Osteoblast (primary cell): ENCODE data around the gene NKAIN2. TPM values are rescaled to one million over a fixed set of nuclear protein-coding genes. Genes with fewer than 3 reads are reported as not detected.

Experiments used
- DNase-seq: peaks from one replicate; pipeline ENCODE4 v3.0.0; 2011; ENCODE audit warnings: low spot score, mixed read lengths; ENCODE audit not compliant: insufficient read length; ENCODE audit errors: missing footprints
- H2AFZ ChIP-seq: 2 replicates; pipeline ENCODE4 v1.6.0; 2011; ENCODE audit warnings: mild to moderate bottlenecking, low read length
- H3K27ac ChIP-seq: 2 replicates; pipeline ENCODE4 v1.5.1; 2011; ENCODE audit warnings: mild to moderate bottlenecking, low read depth, low read length, moderate library complexity
- H3K27me3 ChIP-seq: 2 replicates; pipeline ENCODE4 v1.6.0; 2012; ENCODE audit warnings: mild to moderate bottlenecking, control low read depth, inconsistent platforms, low read length, moderate library complexity; ENCODE audit not compliant: insufficient read depth
- H3K36me3 ChIP-seq: 2 replicates; pipeline ENCODE4 v1.5.1; 2011; ENCODE audit warnings: mild to moderate bottlenecking, low read length, control low read depth, moderate library complexity; ENCODE audit not compliant: insufficient read depth
- H3K4me1 ChIP-seq: 2 replicates; pipeline ENCODE4 v1.5.1; 2011; ENCODE audit warnings: mild to moderate bottlenecking, low read length, control low read depth, moderate library complexity; ENCODE audit not compliant: insufficient read depth
- H3K4me2 ChIP-seq: 2 replicates; pipeline ENCODE4 v1.6.0; 2011; ENCODE audit warnings: mild to moderate bottlenecking, low read length; ENCODE audit not compliant: insufficient read depth
- H3K4me3 ChIP-seq: fragments of 200-600 bp; sonication (generic); 3 replicates; pipeline ENCODE4 v1.5.1; 2012; ENCODE audit warnings: mild to moderate bottlenecking, low read length, inconsistent platforms; ENCODE audit not compliant: insufficient read depth
- H3K79me2 ChIP-seq: 2 replicates; pipeline ENCODE4 v1.6.0; 2012; ENCODE audit warnings: mild to moderate bottlenecking, low read length, control low read depth, inconsistent platforms; ENCODE audit not compliant: insufficient read depth
- H3K9me3 ChIP-seq: 2 replicates; pipeline ENCODE4 v1.5.1; 2011; ENCODE audit warnings: low read depth, low read length, control low read depth
- H4K20me1 ChIP-seq: 2 replicates; pipeline ENCODE4 v1.6.0; 2012; ENCODE audit warnings: mild to moderate bottlenecking, low read length, control low read depth; ENCODE audit not compliant: insufficient read depth
- total RNA-seq: library from RNA; depleted of rRNA; stranded (reverse); fragments of >200 nt; gene quantifications from 2 replicates; pipeline ENCODE4 v1.2.3, GENCODE V29; 2012
- TF ChIP-seq, protein P1 (sequence below): IDR thresholded peaks from 2 replicates; pipeline ENCODE4 v1.5.1; 2011; ENCODE audit warnings: mild to moderate bottlenecking, low read depth, low read length, moderate library complexity; ENCODE audit errors: extremely low read depth

The NKAIN2 gene
- total RNA-seq, 1 donor = under 0.01 TPM

- H3K27me3 ChIP-seq = no peaks in the 10 kb centered on the region
- no peak overlapping the region for H3K27ac ChIP-seq
- no peak for DNase-seq
Observed at GRCh38 chr6:123994891-123995635, 191.4 kb downstream of the NKAIN2 start.

DNA sequence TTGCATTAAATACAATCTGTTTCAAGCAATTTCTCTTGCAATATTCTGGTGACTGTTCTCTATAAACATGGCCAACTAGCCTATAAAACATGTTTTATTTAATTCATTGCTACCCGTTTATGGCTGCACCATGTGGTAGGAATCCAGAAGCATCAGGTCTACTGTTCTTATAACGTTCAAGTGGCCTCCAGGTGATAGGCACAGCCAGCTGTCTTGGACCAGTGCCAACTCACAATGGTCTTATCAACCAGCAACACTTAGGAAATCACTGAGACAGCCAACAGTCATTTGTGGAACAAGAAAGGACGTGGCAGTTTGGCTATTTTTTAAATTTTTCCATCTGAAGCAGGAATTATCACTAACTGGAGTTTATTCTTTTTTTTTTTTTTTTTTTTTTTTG lies 193.6 kb downstream of the NKAIN2 start:
- H3K4me2 ChIP-seq = no peak overlapping the region
- TF ChIP-seq, protein P1, sequence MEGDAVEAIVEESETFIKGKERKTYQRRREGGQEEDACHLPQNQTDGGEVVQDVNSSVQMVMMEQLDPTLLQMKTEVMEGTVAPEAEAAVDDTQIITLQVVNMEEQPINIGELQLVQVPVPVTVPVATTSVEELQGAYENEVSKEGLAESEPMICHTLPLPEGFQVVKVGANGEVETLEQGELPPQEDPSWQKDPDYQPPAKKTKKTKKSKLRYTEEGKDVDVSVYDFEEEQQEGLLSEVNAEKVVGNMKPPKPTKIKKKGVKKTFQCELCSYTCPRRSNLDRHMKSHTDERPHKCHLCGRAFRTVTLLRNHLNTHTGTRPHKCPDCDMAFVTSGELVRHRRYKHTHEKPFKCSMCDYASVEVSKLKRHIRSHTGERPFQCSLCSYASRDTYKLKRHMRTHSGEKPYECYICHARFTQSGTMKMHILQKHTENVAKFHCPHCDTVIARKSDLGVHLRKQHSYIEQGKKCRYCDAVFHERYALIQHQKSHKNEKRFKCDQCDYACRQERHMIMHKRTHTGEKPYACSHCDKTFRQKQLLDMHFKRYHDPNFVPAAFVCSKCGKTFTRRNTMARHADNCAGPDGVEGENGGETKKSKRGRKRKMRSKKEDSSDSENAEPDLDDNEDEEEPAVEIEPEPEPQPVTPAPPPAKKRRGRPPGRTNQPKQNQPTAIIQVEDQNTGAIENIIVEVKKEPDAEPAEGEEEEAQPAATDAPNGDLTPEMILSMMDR = no peak
- no peaks in the 10 kb centered on the region for H3K36me3 ChIP-seq
- H4K20me1 ChIP-seq = no peaks in the 10 kb centered on the region
- no peak overlapping the region for H3K4me3 ChIP-seq
- no peaks in the 10 kb centered on the region for H3K79me2 ChIP-seq
- no peaks in the 10 kb centered on the region for H3K4me1 ChIP-seq
- H2AFZ ChIP-seq = no peak overlapping the region
- no peak for DNase-seq
- H3K27me3 ChIP-seq = no peaks in the 10 kb centered on the region
- H3K9me3 ChIP-seq = no peaks in the 10 kb centered on the region
- no peak overlapping the region for H3K27ac ChIP-seq

More at GRCh38 chr6:123994891-123995635, 191.4 kb downstream of the NKAIN2 start:
- no peaks in the 10 kb centered on the region for H4K20me1 ChIP-seq
- H3K9me3 ChIP-seq = no peaks in the 10 kb centered on the region
- H3K4me1 ChIP-seq = no peaks in the 10 kb centered on the region
- no peaks in the 10 kb centered on the region for H3K36me3 ChIP-seq
- no peak overlapping the region for H3K4me3 ChIP-seq
- TF ChIP-seq, protein P1 = no peak
- no peaks in the 10 kb centered on the region for H3K79me2 ChIP-seq
- no peak overlapping the region for H3K4me2 ChIP-seq
- H2AFZ ChIP-seq = no peak overlapping the region

- TF ChIP-seq, protein P1 = no peak
- no peaks in the 10 kb centered on the region for H4K20me1 ChIP-seq
- no peak overlapping the region for H3K4me3 ChIP-seq
Observed at GRCh38 chr6:124002377-124003081, 198.9 kb downstream of the NKAIN2 start.

DNA sequence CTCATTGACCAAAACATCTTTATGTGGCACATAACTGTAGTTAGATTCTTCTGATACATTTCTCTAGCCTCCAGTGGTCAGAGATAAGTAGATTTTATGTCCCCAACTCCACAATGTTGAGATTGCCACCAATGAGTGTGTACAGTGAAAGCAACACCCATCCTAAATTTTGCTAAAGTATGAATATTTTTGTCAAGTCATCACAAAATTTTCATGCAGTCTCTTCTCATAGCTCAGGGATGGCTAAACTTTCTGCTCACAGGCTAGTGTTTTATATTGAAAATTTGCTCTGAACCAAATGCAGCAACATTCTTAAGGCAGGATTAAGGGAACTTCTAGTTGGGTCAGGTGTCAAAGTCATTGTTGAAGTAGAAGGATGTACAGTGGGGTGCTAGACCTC lies 203.6 kb downstream of the NKAIN2 start:
- Histone ChIP-seq H3K4me3 (no peak overlapping the region), H3K4me1 (no peaks in the 10 kb centered on the region), H4K20me1 (no peaks in the 10 kb centered on the region), H3K4me2 (no peak overlapping the region), H3K36me3 (no peaks in the 10 kb centered on the region), H3K79me2 (no peaks in the 10 kb centered on the region), H3K27ac (no peak overlapping the region), H3K27me3 (no peaks in the 10 kb centered on the region), H2AFZ (no peak overlapping the region), H3K9me3 (no peaks in the 10 kb centered on the region)
- DNase-seq = no peak
- TF ChIP-seq, protein P1 = no peak

More at GRCh38 chr6:124002377-124003081, 198.9 kb downstream of the NKAIN2 start:
- no peaks in the 10 kb centered on the region for H3K9me3 ChIP-seq
- H3K27ac ChIP-seq = no peak overlapping the region
- no peaks in the 10 kb centered on the region for H3K4me1 ChIP-seq
- DNase-seq = no peak
- no peak overlapping the region for H3K4me2 ChIP-seq
- no peaks in the 10 kb centered on the region for H3K27me3 ChIP-seq
- H2AFZ ChIP-seq = no peak overlapping the region
- no peaks in the 10 kb centered on the region for H3K36me3 ChIP-seq
- H3K79me2 ChIP-seq = no peaks in the 10 kb centered on the region
